HEK293 (cell line): Measurements from ENCODE around the gene ESR2.

Experiments
- CTCF ChIA-PET: fragments of 350-600 bp; formaldehyde crosslinking; extraction: SDS; loops from one replicate; lab custom pipeline; 2021; ENCODE audit warnings: antibody characterized with exemption; lab: Yijun Ruan, JAX
- POLR2A ChIA-PET: fragments of 300-600 bp; formaldehyde crosslinking; extraction: SDS; loops from one replicate; lab custom pipeline; 2020; ENCODE audit warnings: antibody characterized with exemption, inconsistent platforms; lab: Yijun Ruan, JAX
- H3K27ac ChIP-seq: fragments of 200-500 bp; sonication (Bioruptor generic); 2 replicates; pipeline ENCODE4 v1.5.1; 2014; ENCODE audit warnings: low read depth, low read length, control low read depth, inconsistent platforms; ENCODE audit errors: extremely low read depth
- H3K36me3 ChIP-seq, 2 experiments: fragments of 200-500 bp in 1 of 2; sonication (Bioruptor generic) in 1 of 2; 1 replicate in 1 of 2; 2 replicates in 1 of 2; pipeline ENCODE4 v1.5.1; 2014 to 2017; ENCODE audit warnings: inconsistent platforms in 2 of 2, low read length in 2 of 2; ENCODE audit not compliant: control insufficient read depth in 2 of 2, insufficient read depth in 1 of 2
- H3K4me1 ChIP-seq: fragments of 200-500 bp; sonication (Bioruptor generic); 2 replicates; pipeline ENCODE4 v1.5.1; 2014; ENCODE audit warnings: mild to moderate bottlenecking, low read length, inconsistent platforms; ENCODE audit not compliant: control insufficient read depth, insufficient read depth
- H3K4me3 ChIP-seq: 2 replicates; pipeline ENCODE4 v1.5.1; 2011; ENCODE audit warnings: low read depth, mild to moderate bottlenecking, control low read depth, low read length, moderate library complexity
- H3K9me3 ChIP-seq: fragments of 200-500 bp; sonication (Bioruptor generic); 2 replicates; pipeline ENCODE4 v1.5.1; 2014; ENCODE audit warnings: low read depth, low read length, inconsistent platforms; ENCODE audit not compliant: control insufficient read depth, insufficient read depth
- ATF2 ChIP-seq: fragments of 450-650 bp; formaldehyde crosslinking; IDR thresholded peaks from 2 replicates; pipeline ENCODE4 v1.5.1; 2016; ENCODE audit warnings: missing biosample characterization, missing genetic modification characterization, low read depth
- CTCF ChIP-seq: fragments of 450-650 bp; formaldehyde crosslinking; IDR thresholded peaks from 2 replicates; pipeline ENCODE4 v1.5.1; 2016; ENCODE audit warnings: missing biosample characterization, missing genetic modification characterization
- KLF17 ChIP-seq: fragments of 450-650 bp; formaldehyde crosslinking; IDR thresholded peaks from 2 replicates; pipeline ENCODE4 v1.5.1; 2016; ENCODE audit warnings: missing biosample characterization, missing genetic modification characterization
- KLF8 ChIP-seq: fragments of 450-650 bp; formaldehyde crosslinking; IDR thresholded peaks from 2 replicates; pipeline ENCODE4 v1.5.1; 2016; ENCODE audit warnings: missing biosample characterization, missing genetic modification characterization
- OSR2 ChIP-seq: fragments of 450-650 bp; formaldehyde crosslinking; IDR thresholded peaks from 2 replicates; pipeline ENCODE4 v1.5.1; 2016; ENCODE audit warnings: missing biosample characterization, missing genetic modification characterization
- PRDM6 ChIP-seq: fragments of 450-650 bp; formaldehyde crosslinking; IDR thresholded peaks from 2 replicates; pipeline ENCODE4 v1.5.1; 2017; ENCODE audit warnings: missing biosample characterization, missing genetic modification characterization
- TSHZ1 ChIP-seq: fragments of 450-650 bp; formaldehyde crosslinking; IDR thresholded peaks from 2 replicates; pipeline ENCODE4 v1.5.1; 2016; ENCODE audit warnings: missing biosample characterization, missing genetic modification characterization, borderline replicate concordance
- ZNF148 ChIP-seq: fragments of 450-650 bp; formaldehyde crosslinking; IDR thresholded peaks from 2 replicates; pipeline ENCODE4 v1.5.0; 2017; ENCODE audit warnings: missing biosample characterization, missing genetic modification characterization, borderline replicate concordance
- ZNF366 ChIP-seq: fragments of 450-650 bp; formaldehyde crosslinking; conservative IDR thresholded peaks from 2 replicates; pipeline ENCODE4 v1.5.1; 2016; ENCODE audit warnings: missing biosample characterization, missing genetic modification characterization
- ZNF391 ChIP-seq: fragments of 450-650 bp; formaldehyde crosslinking; IDR thresholded peaks from 2 replicates; pipeline ENCODE4 v1.5.1; 2016; ENCODE audit warnings: low read depth, missing biosample characterization, missing genetic modification characterization, borderline replicate concordance
- ZNF426 ChIP-seq: fragments of 450-650 bp; formaldehyde crosslinking; IDR thresholded peaks from 2 replicates; pipeline ENCODE4 v1.5.1; 2017; ENCODE audit warnings: missing biosample characterization, missing genetic modification characterization, mild to moderate bottlenecking, inconsistent platforms, moderate library complexity
- ZNF596 ChIP-seq: fragments of 450-650 bp; IDR thresholded peaks from 2 replicates; pipeline ENCODE4 v1.5.0; 2018; ENCODE audit warnings: missing biosample characterization, mild to moderate bottlenecking, missing genetic modification characterization, moderate library complexity
- ZNF76 ChIP-seq: fragments of 450-650 bp; formaldehyde crosslinking; IDR thresholded peaks from 2 replicates; pipeline ENCODE4; 2016; ENCODE audit warnings: low read depth, missing biosample characterization, missing genetic modification characterization, borderline replicate concordance
- ZXDB ChIP-seq: fragments of 450-650 bp; formaldehyde crosslinking; IDR thresholded peaks from 2 replicates; pipeline ENCODE4 v1.5.1; 2016; ENCODE audit warnings: missing biosample characterization, missing genetic modification characterization

The ESR2 gene

GRCh38 chr14:64075613-64076005, 218.6 kb downstream of the ESR2 start (continued):
- no peak for TF ChIP-seq KLF8 (tag by site-specific recombination)
- TF ChIP-seq ZNF76 (tag by site-specific recombination), result no peak
- TF ChIP-seq ZNF366, result no peak
- no peak for TF ChIP-seq TSHZ1
- TF ChIP-seq KLF17, result no peak
- TF ChIP-seq CTCF, result no peak
- no peak for TF ChIP-seq ZXDB (tag by site-specific recombination)
- TF ChIP-seq ZNF391, result no peak

- ChIA-PET POLR2A (no interaction called here), CTCF (interaction anchor here (0.6 to 0.7 kb wide), 2 partner anchors 222 to 302 kb away, joined by 3 to 4 read pairs; no protein-coding TSS in a partner anchor)
- H3K4me3 ChIP-seq, result no peak overlapping the region
- TF ChIP-seq PRDM6, result peak; percentile 70
- no peak for TF ChIP-seq ZNF426 (tag by site-specific recombination)
- TF ChIP-seq ZNF596 (tag by site-specific recombination), result no peak
- TF ChIP-seq OSR2 (tag by site-specific recombination), result peak; percentile 84
- no peak overlapping the region for H3K27ac ChIP-seq
- peaks cover 10 to 37% of the 10 kb centered on the region in 2 experiments for H3K36me3 ChIP-seq
- H3K9me3 ChIP-seq, result no peaks in the 10 kb centered on the region
- H3K4me1 ChIP-seq, result no peaks in the 10 kb centered on the region
Observed at GRCh38 chr14:64074961-64075612, 219.1 kb downstream of the ESR2 start.

GRCh38 chr14:64069634-64070359, 224.4 kb downstream of the ESR2 start:
- no peak for TF ChIP-seq ATF2 (tag by site-specific recombination)
- no peak for TF ChIP-seq ZNF148
- ChIA-PET CTCF (interaction anchor here (0.9 kb wide), 1 partner anchor 10 kb away, joined by 3 read pairs; no protein-coding TSS in a partner anchor), POLR2A (no interaction called here)
- H3K27ac ChIP-seq, result no peak overlapping the region
- peaks cover 14 to 28% of the 10 kb centered on the region in 2 experiments for H3K36me3 ChIP-seq
- no peaks in the 10 kb centered on the region for H3K4me1 ChIP-seq
- H3K9me3 ChIP-seq, result no peaks in the 10 kb centered on the region
- H3K4me3 ChIP-seq, result no peak overlapping the region
